ENCODE results near the gene NHSL2.

The NHSL2 gene

DNA sequence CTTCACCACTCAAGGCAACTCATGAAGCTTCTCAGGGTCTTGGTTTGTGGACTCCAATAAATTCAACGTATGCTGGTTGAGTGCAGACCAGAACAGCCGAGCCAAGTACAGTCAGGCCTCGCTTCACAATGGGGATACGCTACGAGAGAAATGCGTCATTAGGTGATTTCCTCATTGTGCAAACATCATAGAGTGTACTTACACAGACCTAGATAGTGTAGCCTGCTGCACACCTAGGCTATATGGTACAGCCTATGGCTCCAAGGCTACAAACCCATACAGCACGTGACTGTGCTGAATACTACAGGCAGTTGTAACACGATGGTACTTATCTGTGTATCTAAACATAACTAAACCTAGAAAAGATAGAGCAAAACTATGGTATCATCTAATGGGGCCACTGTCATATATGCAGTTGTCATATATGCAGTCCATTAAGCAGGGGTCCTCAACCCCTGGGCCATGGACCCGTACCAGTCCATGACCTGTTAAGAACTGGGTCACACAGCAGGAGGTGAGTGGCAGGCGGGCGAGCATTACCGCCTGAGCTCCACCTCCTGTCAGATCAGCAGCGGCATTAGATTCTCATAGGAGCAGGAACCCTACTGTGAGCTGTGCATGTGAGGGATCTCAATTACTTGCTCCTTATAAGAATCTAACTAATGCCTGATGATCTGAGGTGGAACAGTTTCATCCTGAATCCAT is 189.6 kb downstream of the NHSL2 start:
- TF ChIP-seq, protein P1, sequence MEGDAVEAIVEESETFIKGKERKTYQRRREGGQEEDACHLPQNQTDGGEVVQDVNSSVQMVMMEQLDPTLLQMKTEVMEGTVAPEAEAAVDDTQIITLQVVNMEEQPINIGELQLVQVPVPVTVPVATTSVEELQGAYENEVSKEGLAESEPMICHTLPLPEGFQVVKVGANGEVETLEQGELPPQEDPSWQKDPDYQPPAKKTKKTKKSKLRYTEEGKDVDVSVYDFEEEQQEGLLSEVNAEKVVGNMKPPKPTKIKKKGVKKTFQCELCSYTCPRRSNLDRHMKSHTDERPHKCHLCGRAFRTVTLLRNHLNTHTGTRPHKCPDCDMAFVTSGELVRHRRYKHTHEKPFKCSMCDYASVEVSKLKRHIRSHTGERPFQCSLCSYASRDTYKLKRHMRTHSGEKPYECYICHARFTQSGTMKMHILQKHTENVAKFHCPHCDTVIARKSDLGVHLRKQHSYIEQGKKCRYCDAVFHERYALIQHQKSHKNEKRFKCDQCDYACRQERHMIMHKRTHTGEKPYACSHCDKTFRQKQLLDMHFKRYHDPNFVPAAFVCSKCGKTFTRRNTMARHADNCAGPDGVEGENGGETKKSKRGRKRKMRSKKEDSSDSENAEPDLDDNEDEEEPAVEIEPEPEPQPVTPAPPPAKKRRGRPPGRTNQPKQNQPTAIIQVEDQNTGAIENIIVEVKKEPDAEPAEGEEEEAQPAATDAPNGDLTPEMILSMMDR (IDR thresholded peaks at IDR 0.05; ENCODE audit: control insufficient read depth, insufficient read depth, low read depth, low read length, missing control alignments) = no peak
- no peak for DNase-seq (ENCODE audit: low read depth)
- H3K4me3 ChIP-seq (ENCODE audit: control insufficient read depth, low read depth, low read length) = no peak overlapping the region

- DNase-seq (ENCODE audit: low read depth) = no peak
- H3K4me3 ChIP-seq (ENCODE audit: control insufficient read depth, low read depth, low read length) = no peak overlapping the region
- TF ChIP-seq, protein P1 (IDR thresholded peaks at IDR 0.05; ENCODE audit: control insufficient read depth, insufficient read depth, low read depth, low read length, missing control alignments) = no peak
These were observed 190.2 kb downstream of the NHSL2 start for GRCh38 chrX:72100824-72101351.

GRCh38 chrX:72101597-72102037 is 191.0 kb downstream of the NHSL2 start:
- no peak overlapping the region for H3K4me3 ChIP-seq (ENCODE audit: control insufficient read depth, low read depth, low read length)
- TF ChIP-seq, protein P1 (IDR thresholded peaks at IDR 0.05; ENCODE audit: control insufficient read depth, insufficient read depth, low read depth, low read length, missing control alignments) = no peak

DNA sequence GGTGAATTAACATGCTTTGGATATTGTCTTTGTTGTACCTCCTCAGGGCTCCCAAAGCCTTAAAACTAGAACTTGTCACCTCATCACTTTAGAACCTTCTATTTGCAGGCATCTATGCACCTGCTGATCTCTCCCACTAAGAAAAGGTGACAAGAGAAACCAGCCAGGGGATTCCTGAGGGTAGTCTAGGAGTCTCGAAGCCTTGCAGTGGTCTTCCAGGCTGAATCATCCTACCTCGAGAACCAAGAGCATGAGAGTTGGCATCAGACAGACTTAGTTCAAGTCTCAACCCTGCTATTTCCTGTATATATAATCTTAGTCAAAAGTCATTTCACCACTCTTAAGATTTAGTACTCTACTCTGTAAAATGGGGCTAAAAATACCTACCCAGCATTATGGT is 191.5 kb downstream of the NHSL2 start:
- no peak overlapping the region for H3K4me3 ChIP-seq (ENCODE audit: control insufficient read depth, low read depth, low read length)
- TF ChIP-seq, protein P1 (IDR thresholded peaks at IDR 0.05; ENCODE audit: control insufficient read depth, insufficient read depth, low read depth, low read length, missing control alignments) = no peak
- no peak for DNase-seq (ENCODE audit: low read depth)

More at GRCh38 chrX:72101597-72102037, 191.0 kb downstream of the NHSL2 start:
- no peak for DNase-seq (ENCODE audit: low read depth)

GRCh38 chrX:72102760-72103159 is 192.1 kb downstream of the NHSL2 start:
- no peak overlapping the region for H3K4me3 ChIP-seq (ENCODE audit: control insufficient read depth, low read depth, low read length)
- DNase-seq (ENCODE audit: low read depth) = no peak
- TF ChIP-seq, protein P1 (IDR thresholded peaks at IDR 0.05; ENCODE audit: control insufficient read depth, insufficient read depth, low read depth, low read length, missing control alignments) = no peak

DNA sequence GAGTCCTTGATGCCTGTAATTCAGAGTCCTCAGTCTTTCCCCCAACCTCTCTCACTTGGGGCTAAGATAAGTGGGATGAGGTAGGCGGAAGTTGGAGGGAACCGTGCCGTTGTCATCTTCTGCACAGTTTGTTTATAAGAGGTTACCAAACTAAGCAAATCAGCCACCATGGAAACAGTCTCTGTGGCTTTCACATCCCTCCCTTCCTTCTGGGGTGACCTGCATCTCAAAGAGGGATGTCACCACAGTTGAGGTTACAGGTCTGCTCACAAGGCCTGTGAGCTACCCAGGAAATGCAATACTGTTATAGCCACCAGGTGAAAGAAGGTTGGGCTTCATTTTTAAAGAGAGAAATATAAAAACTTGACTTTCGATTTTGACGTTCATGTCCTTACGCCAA is 194.8 kb downstream of the NHSL2 start:
- no peak for DNase-seq (ENCODE audit: low read depth)
- TF ChIP-seq, protein P1 (IDR thresholded peaks at IDR 0.05; ENCODE audit: control insufficient read depth, insufficient read depth, low read depth, low read length, missing control alignments) = no peak
- no peak overlapping the region for H3K4me3 ChIP-seq (ENCODE audit: control insufficient read depth, low read depth, low read length)

Data from AG09309 (cell line).